ENCODE results near the gene GALNT14.

- no peak for TF ChIP-seq CTCF (IDR thresholded peaks at IDR 0.05)
- TF ChIP-seq POLR2A (IDR thresholded peaks at IDR 0.05): no peak
These were observed 71.7 kb downstream of the GALNT14 start for GRCh38 chr2:31066551-31066950.
